Thyroid gland (tissue), 4 donors: Measurements from ENCODE around the gene EBF3.

ENCODE experiments used
- CTCF ChIP-seq, 6 experiments: fragments of 200-600 bp in 3 of 6; fragments of 450-650 bp in 3 of 6; sonication (generic) in 3 of 6; IDR thresholded peaks; one replicate each; pipeline ENCODE4 v1.5.1; 2016 to 2019; ENCODE audit warnings: antibody characterized with exemption in 6 of 6, mild to moderate bottlenecking in 2 of 6, inconsistent platforms in 1 of 6, moderate library complexity in 1 of 6
- POLR2A ChIP-seq, 2 donors: fragments of 450-650 bp; IDR thresholded peaks; one replicate each; pipeline ENCODE4 v1.6.1; 2017; ENCODE audit warnings: antibody characterized with exemption in 2 of 2, mild to moderate bottlenecking in 2 of 2, moderate library complexity in 1 of 2

GRCh38 chr10:129899276-129900130 lies 64.6 kb downstream of the EBF3 start:
- TF ChIP-seq CTCF (IDR thresholded peaks at IDR 0.05) (no peak), POLR2A (IDR thresholded peaks at IDR 0.05) (no peak)
